CD4-positive, alpha-beta T cell treated with Interleukin-15 for 1 hour (primary cell): Measurements from ENCODE around the gene ABI3.

Experiments used
- DNase-seq: peaks from one replicate; pipeline ENCODE4 v3.0.0-alpha.2; 2020

Gene ABI3

DNA sequence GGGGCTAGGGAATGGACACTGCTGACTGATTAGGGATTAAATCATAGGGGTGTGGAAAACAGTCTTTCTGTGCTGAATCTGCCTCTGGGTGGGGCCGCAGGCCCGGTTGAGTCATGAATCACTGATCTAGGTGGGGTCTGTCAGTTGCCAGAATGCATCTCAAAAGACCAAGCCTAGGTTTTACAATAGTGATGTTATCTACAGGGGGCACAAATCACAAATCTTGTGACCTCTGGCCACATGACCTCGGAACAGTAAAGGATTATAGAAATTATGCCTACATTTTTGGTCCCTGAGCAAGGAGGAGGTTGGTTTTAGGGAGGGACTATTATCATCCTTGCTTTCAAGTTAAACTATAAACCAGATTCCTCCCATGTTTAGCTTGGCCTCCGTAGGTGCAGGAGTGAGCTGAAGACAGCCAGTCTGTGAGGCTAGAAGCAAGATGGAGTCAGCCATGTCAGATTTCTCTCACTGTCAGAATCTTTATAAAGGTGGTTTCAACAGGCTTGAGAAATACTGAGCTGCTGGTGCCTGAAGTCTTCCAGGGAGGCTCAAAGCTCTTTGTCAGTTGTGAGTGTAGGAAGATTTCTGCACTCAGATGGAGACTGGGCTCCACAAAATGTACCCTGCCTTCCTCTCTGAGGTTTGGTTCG, 13.0 kb upstream of the ABI3 start:
- DNase-seq, result no peak

GRCh38 chr17:49198211-49198610, 12.3 kb upstream of the ABI3 start:
- no peak for DNase-seq

- DNase-seq, result no peak
These were observed 10.0 kb upstream of the ABI3 start for GRCh38 chr17:49200423-49201083.

DNA sequence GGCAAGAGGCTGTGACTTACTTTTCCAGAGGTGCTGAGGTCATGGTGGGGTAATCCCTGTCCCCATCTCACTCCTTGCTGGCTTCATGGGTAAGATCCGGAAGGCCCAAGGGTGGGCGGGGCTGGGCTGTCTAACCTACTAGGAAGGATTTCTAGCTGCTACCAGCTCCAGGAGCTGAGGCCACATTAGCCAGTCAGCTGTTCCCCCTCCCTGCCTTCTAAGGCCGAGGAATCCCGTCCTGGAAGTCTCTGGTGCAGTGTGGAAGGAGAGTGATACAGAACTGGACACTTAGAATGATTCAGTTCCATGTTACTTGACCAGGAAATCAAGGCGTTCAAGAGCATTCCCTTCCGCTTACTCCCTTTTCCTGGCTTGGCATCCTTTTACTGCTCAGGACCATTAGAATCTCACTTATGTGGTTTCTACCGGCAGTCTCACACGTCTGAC, 9.0 kb upstream of the ABI3 start:
- DNase-seq, result no peak

DNA sequence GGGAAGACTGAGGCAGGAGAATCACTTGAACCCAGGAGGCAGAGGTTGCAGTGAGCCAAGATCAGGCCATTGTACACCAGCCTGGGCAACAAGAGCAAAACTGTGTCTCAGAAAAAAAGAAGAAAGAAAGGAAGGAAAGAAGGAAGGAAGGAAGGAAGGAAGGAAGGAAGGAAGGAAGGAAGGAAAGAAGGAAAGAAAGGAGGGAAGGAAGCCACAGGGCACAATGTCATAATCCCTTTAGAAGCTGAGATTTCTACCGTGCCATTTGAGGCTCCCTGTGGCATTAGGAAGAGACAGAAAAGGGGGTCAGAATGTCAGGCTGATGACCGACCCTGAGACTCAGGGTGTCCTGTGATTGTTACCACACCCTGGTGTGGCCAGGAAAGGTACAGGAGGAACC, 6.7 kb upstream of the ABI3 start:
- no peak for DNase-seq

DNA sequence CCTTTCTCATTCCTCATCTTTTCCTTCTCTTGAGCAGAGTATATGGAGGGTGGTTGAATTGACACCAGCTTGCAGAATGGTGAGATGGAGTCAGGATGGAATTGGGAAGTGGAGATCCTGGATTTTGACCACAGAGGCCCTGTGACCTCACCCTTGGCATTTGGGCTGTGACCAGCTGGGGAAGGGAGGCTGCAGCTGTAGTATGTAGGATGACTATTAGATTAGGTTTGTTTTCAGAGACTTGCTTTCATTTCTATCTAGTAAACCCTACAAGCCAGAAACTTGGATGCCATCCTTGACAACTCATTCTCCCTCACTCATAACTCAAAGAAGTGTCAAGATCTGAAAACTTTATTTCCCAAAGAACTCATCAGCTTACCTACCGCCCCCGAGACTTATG, 6.0 kb upstream of the ABI3 start:
- DNase-seq, result no peak

- no peak for DNase-seq
These were observed 1.4 kb upstream of the ABI3 start for GRCh38 chr17:49209061-49209571.

- DNase-seq, result no peak
These were observed 2.9 kb downstream of the ABI3 start for GRCh38 chr17:49213399-49213798.

GRCh38 chr17:49213847-49214246, 3.3 kb downstream of the ABI3 start:
- DNase-seq, result no peak

- no peak for DNase-seq
These were observed 4.3 kb downstream of the ABI3 start for GRCh38 chr17:49214676-49215360.

- no peak for DNase-seq
These were observed 6.0 kb downstream of the ABI3 start for GRCh38 chr17:49216482-49216881.

DNA sequence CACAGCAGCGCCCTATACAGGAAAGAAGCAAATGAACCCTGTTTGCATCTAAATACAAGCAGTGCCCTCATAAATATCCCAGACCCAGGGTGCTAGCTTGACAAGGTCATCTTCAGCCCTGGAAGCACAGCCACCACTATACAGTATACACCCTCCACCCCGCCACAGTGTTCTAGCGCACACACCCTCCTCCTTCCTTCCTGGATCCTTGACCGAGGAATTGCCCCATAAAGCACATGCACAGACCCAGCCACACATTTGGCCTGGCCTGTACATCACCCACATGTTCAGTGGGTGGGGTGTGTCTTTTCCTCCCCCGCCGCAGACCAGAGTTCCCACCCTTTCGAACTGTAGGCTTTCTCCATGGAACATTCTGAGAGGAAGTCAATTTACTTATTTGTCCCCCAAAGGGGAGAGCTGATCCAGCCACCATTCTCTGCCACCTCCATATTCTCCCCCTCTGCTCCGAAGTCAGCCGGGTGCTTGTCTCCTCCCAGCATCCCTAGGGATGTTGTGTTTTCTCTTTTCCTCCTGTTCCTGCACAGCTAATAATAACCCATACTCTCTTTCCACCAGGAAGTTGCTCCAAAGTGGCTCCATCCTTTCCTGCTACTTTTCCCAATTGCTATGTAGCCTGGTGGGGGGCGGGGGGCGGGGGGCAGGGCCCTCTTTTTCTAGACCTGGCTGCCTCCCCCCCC, 6.6 kb downstream of the ABI3 start:
- peak; percentile 42 for DNase-seq

GRCh38 chr17:49217651-49218413, 7.3 kb downstream of the ABI3 start:
- peak; percentile 88 for DNase-seq

- DNase-seq, result peak; percentile 85
These were observed 8.7 kb downstream of the ABI3 start for GRCh38 chr17:49218941-49219913.

GRCh38 chr17:49219987-49220386, 9.5 kb downstream of the ABI3 start:
- DNase-seq, result no peak

- no peak for DNase-seq
These were observed 12.6 kb downstream of the ABI3 start for GRCh38 chr17:49223168-49223516.

DNA sequence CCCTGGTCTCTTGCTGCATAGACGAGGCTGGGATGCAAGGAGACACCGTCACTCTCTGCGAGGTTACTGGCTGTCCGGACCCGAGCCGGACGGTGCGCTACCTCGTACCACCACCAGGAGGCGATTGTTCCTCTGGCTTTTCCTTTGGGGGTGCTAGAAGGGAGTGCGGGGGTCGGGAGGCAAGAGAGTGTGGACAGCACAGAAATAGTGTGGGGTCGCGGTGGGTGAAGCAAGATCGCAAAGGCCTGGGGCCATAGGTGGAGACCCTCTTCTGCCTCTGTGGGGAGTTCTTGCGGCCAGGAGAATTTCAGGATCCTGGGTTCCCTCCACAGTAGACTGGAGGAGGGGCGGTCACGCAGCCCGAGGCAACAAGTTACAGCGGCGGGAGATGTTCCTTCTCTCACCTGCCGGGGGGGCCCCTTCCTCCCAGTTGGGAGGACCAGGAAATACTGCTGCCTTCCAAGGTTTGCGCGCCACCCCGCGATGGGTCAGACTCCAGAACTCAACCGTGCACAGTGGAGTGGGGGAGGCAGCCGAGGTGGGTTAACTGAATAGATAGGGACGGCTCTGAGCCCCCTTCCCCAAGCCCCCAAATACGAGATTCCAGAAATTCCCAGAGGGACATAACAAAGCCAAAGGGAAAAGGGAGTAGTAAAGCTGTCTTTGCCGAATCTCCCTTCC, 13.2 kb downstream of the ABI3 start:
- DNase-seq, result peak; percentile 58

GRCh38 chr17:49224198-49224996, 13.9 kb downstream of the ABI3 start:
- DNase-seq, result peak; percentile 47

DNA sequence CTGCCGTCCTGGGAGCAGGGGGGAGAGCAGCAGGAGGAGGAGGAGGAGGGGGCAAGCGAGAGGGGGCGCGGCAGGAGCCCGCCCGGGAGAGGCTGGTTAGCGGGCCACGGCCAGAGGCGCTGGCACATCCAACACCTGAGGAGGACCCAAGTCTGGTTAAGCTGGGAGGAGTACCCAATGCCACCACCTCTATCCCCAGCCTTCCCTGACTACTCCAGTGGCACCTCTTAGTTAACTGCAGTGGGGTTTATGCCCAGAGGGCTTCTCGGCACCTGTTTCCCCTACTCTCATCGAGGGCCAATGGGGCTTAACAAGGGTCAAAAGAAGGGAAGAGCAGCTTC, 14.5 kb downstream of the ABI3 start:
- no peak for DNase-seq
